ENCODE measurements around the gene RBSN. TPM values are rescaled to one million over a fixed set of nuclear protein-coding genes. Genes with fewer than 3 reads are reported as not detected.

RBSN gene
- total and polyA plus RNA-seq, 2 of the 4 experiments (the other 2 are of a cell fraction): 8.7 to 33.7 TPM

GRCh38 chr3:15043408-15044171 is 55.4 kb downstream of the RBSN start:
- Histone ChIP-seq H3K27me3 (ENCODE audit: control insufficient read depth, insufficient read depth, low read length) (no peaks in the 10 kb centered on the region), H3K27ac (ENCODE audit: insufficient read depth, low read length) (no peak overlapping the region), H2BK120ac (ENCODE audit: low read depth, low read length) (no peak overlapping the region), H4K8ac (ENCODE audit: low read depth in 2 of 2, low read length in 2 of 2) (no peak overlapping the region), H3K9me3 (ENCODE audit: control insufficient read depth, insufficient read depth, low read length) (no peaks in the 10 kb centered on the region), H4K5ac (ENCODE audit: low read depth, low read length) (no peak overlapping the region), H3K4me2 (ENCODE audit: low read depth, low read length) (no peak overlapping the region), H3K4ac (ENCODE audit: low read depth, low read length) (no peak overlapping the region), H3K18ac (ENCODE audit: low read depth, low read length) (no peak overlapping the region), H2BK5ac (ENCODE audit: low read depth, low read length, poor library complexity, severe bottlenecking) (no peak overlapping the region), H2AFZ (replicated peaks; ENCODE audit: low read length, poor library complexity) (no peak overlapping the region), H3K79me1 (ENCODE audit: low read depth in 1 of 2, low read length in 2 of 2) (peaks cover 7 to 13% of the 10 kb centered on the region in 2 experiments; a peak in 3 of 4 replicates), H3K56ac (ENCODE audit: extremely low read depth, insufficient read depth, low read length) (no peak overlapping the region), H3K36me3 (ENCODE audit: control insufficient read depth, insufficient read depth, low read length) (peaks cover 61% of the 10 kb centered on the region), H2BK20ac (ENCODE audit: low read depth, low read length) (no peak overlapping the region), H3K9me1 (ENCODE audit: insufficient read depth, low read length) (no peaks in the 10 kb centered on the region; the same call in 1 of the 2 replicates), H2BK15ac (ENCODE audit: low read depth, low read length) (no peak overlapping the region), H4K20me1 (ENCODE audit: insufficient read depth, low read length) (no peaks in the 10 kb centered on the region; the same call in 1 of the 2 replicates), H2AK5ac (ENCODE audit: low read depth, low read length) (no peak overlapping the region), H4K91ac (ENCODE audit: insufficient read depth, low read depth, low read length) (no peak overlapping the region), H3K4me3 (ENCODE audit: insufficient read depth, low read depth, low read length) (no peak overlapping the region), H3K4me1 (ENCODE audit: control insufficient read depth, insufficient read depth, low read length) (peaks cover 4% of the 10 kb centered on the region), H2AK9ac (replicated peaks; ENCODE audit: low read depth, low read length, poor library complexity) (no peak overlapping the region), H3K9ac (ENCODE audit: low read depth, low read length) (no peak overlapping the region), H3K23ac (ENCODE audit: low read depth, low read length) (no peak overlapping the region), H3K14ac (replicated peaks; ENCODE audit: low read depth, low read length) (no peak overlapping the region)
- dilution Hi-C loops (cut with HindIII; ENCODE audit: low sequenced_read_pairs, unreplicated experiment): no loop called here
- intact Hi-C loops (cut with micrococcal nuclease): no loop called here
- DNase-seq (no peak), ATAC-seq (ENCODE audit: low read depth) (no peak)
- CTCF ChIA-PET: no interaction called here
- no peak for TF ChIP-seq FOS (IDR thresholded peaks at IDR 0.05; ENCODE audit: low read depth, low read length)
- TF ChIP-seq MAFK (IDR thresholded peaks at IDR 0.05; ENCODE audit: low read depth, low read length): peak; percentile 51
- in situ Hi-C loops (cut with MboI; ENCODE audit: low sequenced_read_pairs): loop anchor here (25.0 kb wide), 1 partner anchor 381 kb away; the partner anchor contains the start of gene CCDC174
- 85% methylated on average over 2 of the region's 11 CpGs; no CpG with 5 or more reads in 1 of the 2 experiments for WGBS, 2 experiments (ENCODE audit: extremely low coverage in 2 of 2, insufficient read length in 1 of 2)
- POLR2A ChIA-PET (ENCODE audit: unreplicated experiment): no interaction called here
- no TSS peak for BruUV-seq (replicated peaks)

Measured in IMR-90 (cell line).